Hematopoietic multipotent progenitor cell treated with erythropoietin and hydrocortisone succinate and interleukin-3 and kit ligand, for 8 days (in vitro differentiated cells): ENCODE measurements around the gene PHRF1.

ENCODE experiments used
- DNase-seq: peaks from one replicate; pipeline ENCODE4 v3.0.0-alpha.2; 2015

The PHRF1 gene

DNA sequence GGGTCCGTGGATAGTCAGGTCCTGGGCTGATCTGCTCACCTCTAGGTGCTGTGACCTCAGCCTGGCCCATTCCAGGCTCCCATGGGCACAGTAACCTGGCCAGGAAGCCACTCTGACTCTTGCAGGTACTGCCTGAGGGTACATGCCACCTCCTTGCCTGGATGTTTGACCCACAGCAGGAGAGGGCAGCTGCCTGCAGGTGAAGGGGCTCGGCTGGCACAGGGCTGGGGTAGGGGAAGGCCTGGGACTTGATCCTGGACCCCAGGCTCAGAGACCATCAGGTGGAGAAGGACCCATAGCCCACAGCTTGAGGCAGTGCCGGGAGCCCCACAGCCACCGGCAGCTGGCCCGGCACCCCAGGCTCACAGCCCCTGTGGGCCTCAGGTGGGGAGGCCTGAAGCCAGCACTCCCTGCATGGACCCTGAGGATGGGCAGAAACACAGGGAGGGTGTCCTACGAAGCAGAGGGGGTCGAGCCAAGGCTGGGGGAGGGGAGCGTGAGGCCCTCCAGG is 36.2 kb upstream of the PHRF1 start:
- DNase-seq, result no peak

DNA sequence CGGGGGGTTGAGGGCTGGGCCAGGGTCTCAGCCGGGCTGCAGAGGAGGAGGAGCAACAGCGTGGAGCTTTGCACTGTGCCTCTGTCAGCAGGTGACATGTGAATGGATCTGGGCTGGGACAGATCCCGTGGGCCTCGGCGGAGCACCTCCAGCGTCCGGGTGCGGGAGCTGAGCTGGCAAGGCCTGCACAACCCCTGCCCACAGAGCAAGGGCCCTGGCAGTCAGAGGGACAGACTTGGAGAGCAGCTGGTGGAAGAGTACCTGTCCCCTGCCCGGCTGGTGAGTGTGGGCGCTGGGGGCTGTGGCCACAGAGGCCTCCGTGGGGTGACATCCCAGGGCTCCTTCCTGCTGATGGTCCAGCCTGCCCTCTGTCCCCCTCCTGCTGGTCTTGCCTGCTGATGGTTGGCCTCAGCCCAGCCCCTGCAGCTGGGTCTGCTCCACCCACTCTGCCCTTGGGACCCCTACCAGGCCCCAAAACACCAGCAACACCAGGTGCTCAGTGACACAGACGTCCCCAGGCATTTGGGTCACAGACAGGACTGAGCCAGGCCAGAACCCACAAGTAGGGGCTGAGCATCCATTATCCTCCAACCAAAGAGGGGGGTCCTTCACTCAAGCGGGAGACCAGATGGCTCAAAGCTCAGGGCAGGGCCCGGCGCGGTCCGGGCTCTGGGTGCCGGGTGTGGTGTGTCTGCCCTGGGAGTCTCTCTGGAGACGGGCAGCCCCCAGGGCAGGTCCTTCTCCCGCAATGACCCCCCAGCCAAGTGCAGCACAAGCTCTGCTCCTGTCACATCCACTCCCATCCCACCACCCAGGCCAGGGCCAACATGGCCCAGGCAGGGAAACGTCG is 35.5 kb upstream of the PHRF1 start:
- no peak for DNase-seq

GRCh38 chr11:541433-541885 is 34.8 kb upstream of the PHRF1 start:
- no peak for DNase-seq

GRCh38 chr11:544817-545166 is 31.5 kb upstream of the PHRF1 start:
- DNase-seq, result no peak

GRCh38 chr11:545171-545570 is 31.1 kb upstream of the PHRF1 start:
- DNase-seq, result no peak

GRCh38 chr11:548700-549603 is 27.3 kb upstream of the PHRF1 start:
- no peak for DNase-seq

DNA sequence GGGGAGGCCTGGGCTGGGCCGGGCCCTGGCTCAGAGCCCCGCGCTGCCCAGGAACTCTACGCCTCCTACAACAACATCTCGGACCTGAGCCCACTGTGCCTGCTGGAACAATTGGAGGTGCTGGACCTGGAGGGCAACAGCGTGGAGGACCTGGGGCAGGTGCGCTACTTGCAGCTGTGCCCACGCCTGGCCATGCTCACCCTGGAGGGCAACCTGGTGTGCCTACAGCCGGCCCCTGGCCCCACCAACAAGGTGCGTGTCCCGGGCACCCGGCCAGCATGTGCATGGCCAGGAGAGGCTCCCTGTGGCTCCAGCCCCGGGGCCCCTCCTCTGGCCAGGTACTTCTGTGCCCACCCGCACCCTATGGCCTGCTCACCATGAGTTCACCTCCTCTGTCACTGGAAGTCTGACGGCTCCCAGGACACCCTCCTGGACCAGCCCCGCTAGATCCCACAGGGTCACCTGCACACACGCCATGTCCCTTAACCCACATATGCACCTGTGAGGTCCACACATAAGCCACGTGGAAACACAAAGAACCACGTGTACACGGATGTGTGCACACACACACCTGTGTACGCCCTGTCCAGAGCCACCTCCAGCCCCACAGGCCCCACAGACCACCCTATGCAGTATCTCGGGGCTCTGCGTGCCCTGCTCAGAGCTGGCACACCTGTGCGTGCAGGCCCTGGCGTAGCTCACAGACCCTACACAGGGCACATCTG is 26.1 kb upstream of the PHRF1 start:
- no peak for DNase-seq

- no peak for DNase-seq
Observed at GRCh38 chr11:550746-551085, 25.6 kb upstream of the PHRF1 start.

GRCh38 chr11:551131-551530 is 25.1 kb upstream of the PHRF1 start:
- DNase-seq, result no peak

GRCh38 chr11:551596-551995 is 24.7 kb upstream of the PHRF1 start:
- DNase-seq, result no peak

- DNase-seq, result no peak
Observed at GRCh38 chr11:553083-553987, 22.9 kb upstream of the PHRF1 start.

- no peak for DNase-seq
Observed at GRCh38 chr11:553988-554340, 22.3 kb upstream of the PHRF1 start.

DNA sequence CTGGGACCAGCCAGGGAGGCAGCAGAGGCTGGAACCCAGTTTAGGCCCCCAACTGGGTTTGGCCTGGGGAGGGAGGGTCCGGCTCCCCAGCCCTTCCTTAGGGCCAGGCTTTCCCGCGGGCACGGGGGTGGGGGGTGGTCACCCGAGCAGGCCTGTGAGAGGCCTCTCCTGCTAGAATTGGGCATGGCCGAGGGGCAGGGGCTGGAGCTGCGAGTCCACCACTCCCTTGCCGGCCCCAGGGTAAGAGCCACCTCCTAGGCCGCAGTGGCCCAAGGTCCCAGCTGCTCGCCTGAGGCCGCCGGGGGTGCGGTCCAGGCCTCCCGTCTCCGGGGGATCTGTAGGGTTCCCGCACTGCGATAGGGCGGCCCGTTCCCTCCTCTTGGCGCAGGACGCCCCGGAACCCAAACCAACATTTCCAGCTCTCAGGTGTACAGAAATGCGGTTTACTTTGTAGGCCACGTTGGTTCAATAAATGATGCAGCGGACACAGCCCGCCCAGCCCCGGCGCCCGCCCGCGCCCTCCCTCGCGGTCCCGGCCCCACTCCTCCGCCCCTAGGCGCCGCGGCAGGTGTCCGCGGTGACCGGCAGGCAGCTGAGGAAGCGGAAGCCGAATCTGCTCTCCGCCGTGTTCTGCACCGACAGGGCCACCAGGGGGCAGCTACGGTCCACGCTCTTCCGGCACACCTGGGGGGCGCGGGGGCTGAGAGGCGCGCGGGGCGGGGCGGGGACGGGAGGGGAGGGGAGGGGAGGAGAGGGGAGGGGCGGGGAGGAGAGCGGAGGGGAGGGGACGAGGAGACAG is 21.6 kb upstream of the PHRF1 start:
- peak; percentile 56 for DNase-seq

GRCh38 chr11:555227-555779 is 21.0 kb upstream of the PHRF1 start:
- DNase-seq, result no peak

DNA sequence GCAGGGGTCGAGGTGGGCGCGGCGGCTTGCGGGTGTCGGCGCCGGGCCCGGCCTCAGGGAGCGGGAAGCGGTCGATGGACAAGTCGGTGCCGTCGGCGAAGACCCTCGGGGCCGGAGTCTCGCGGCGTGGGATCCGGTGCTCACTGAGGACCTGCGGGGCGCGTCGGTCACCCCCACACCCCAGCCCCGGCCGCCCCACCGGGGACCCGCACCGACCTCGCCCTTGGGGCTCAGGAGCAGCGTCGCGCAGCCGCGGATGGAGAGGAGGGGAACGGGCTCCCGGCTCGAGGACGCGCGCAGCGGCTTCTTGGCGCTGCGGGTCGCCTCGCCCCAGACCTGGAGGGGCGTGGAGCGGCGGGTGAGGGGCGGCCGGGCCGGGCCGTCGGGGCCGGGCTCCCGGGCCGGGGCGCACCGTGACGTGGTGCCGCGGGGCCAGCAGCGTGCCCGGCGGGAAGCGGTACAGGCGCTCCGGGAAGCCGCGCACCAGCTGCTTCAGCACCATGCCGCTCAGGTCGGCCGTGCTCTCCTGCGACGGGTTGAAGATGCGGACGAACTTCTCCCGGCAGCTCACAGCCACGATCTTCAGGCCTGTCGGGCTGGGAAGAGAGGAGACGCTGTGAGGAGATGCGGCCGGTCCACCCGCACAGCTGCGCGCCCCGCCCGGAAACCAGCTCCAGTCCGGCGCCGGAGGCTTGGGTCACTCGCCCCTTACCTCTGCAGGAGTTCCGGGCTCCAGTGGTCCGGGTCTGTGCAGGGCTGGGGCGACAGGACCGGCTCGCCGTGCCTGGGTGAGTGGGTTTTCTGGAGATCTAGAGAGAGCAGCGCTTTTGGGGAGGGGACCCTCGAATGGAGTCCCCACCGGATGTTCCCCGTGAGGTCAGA is 20.2 kb upstream of the PHRF1 start:
- no peak for DNase-seq

GRCh38 chr11:556662-557256 is 19.5 kb upstream of the PHRF1 start:
- DNase-seq, result no peak

GRCh38 chr11:557328-558132 is 18.7 kb upstream of the PHRF1 start:
- DNase-seq, result no peak

DNA sequence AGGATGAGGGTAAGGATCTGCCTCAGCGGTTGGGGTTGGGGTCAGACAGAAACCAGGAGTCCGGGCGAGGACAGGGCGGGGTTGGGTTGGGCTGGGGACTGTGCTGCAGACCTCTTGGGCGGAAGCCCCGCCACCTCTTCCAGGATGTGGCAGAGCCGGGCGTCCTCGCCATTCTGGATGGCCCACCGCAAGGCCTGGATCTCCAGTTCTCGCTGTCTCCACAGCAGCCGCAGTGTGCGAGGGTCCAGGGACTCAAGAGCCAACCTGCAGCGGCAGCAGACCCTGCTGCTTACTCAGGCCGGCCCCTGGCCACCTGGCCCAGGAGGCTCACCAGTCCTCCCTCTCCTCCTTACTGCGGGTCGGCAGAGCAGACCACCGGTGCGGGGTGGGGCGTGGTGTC is 17.8 kb upstream of the PHRF1 start:
- DNase-seq, result no peak
